Ovary (tissue), 9 donors: ENCODE measurements around the gene FOSL1. TPM values are rescaled to one million over a fixed set of nuclear protein-coding genes. Genes with fewer than 3 reads are reported as not detected.

Source experiments
- DNase-seq, 5 donors: peaks; one replicate each; pipeline ENCODE4 v3.0.0-alpha.2; 2019 to 2020
- H3K27ac ChIP-seq, 2 donors: fragments of 200-600 bp; one replicate each; pipeline versions ENCODE4 v1.5.1 to v1.8.0; 2019 to 2022
- H3K27me3 ChIP-seq: fragments of 200-600 bp; one replicate; pipeline ENCODE4 v1.8.0; 2022
- H3K36me3 ChIP-seq: fragments of 200-600 bp; sonication (generic); one replicate; pipeline ENCODE4 v1.5.1; 2019
- H3K4me1 ChIP-seq: one replicate; pipeline ENCODE4 v1.8.1; 2013; ENCODE audit warnings: mild to moderate bottlenecking, moderate library complexity; ENCODE audit not compliant: insufficient read depth
- H3K4me3 ChIP-seq: fragments of 200-600 bp; sonication (generic); one replicate; pipeline ENCODE4 v1.5.1; 2017
- H3K9me3 ChIP-seq, 2 donors: fragments of 200-600 bp in 1 of 2; sonication (generic) in 1 of 2; one replicate each; pipeline versions ENCODE4 v1.5.1 to v1.8.1; 2013 to 2019; ENCODE audit warnings: mild to moderate bottlenecking in 1 of 2, moderate library complexity in 1 of 2
- EP300 ChIP-seq: sonication (generic); formaldehyde crosslinking; IDR thresholded peaks from one replicate; pipeline ENCODE4 v1.6.1; 2017; ENCODE audit warnings: antibody characterized with exemption
- POLR2A ChIP-seq: fragments of 450-650 bp; IDR thresholded peaks from one replicate; pipeline ENCODE4 v1.6.1; 2017; ENCODE audit warnings: antibody characterized with exemption, mild to moderate bottlenecking, moderate library complexity
- WGBS, 3 donors: extraction: QIAGEN DNeasy Blood & Tissue Kit in 1 of 3; methylation state at CpG; one replicate each; pipeline versions ENCODE4 v1.1.5 to v1.1.7; 2013 to 2017; 5-methylcytosine and 5-hydroxymethylcytosine counted together
- intact Hi-C, 4 donors: fragments of 100-400 bp; cut with DNase I; formaldehyde crosslinking; loops; one replicate each; pipeline versions ENCODE4 v1.11.0 to v1.15.1; 2022 to 2023
- polyA plus RNA-seq, 2 donors: library from polyadenylated mRNA; stranded (reverse); fragments of 200-250 nt in 1 of 2; fragments of 350-450 nt in 1 of 2; fragmentation: Illumina TruSeq in 1 of 2; extraction: RNeasy Lipid Tissue Mini Kit (QIAGEN cat#74804) in 1 of 2; gene quantifications; one replicate each; pipeline ENCODE4 v1.2.3, GENCODE V29; 2013 to 2014
- total RNA-seq, 7 donors: library from RNA; depleted of rRNA in 2 of 7; stranded (reverse); fragments of >200 nt in 2 of 7; fragmentation: NEBNext Ultra II Directional in 3 of 7; extraction: Animal tissue kit (Norgen Biotek cat#: 25700) in 3 of 7; gene quantifications; one replicate each; pipeline versions ENCODE4 v1.1.0 to v1.2.4, GENCODE V29; 2016 to 2023
- TF ChIP-seq, protein P1 (sequence below), 3 donors: fragments of 450-650 bp in 2 of 3; fragments of 200-600 bp in 1 of 3; IDR thresholded peaks; one replicate each; pipeline versions ENCODE4 v1.5.1 to v1.8.0; 2016 to 2022; ENCODE audit warnings: antibody characterized with exemption in 3 of 3, mild to moderate bottlenecking in 1 of 3
- donor health status: DM: no; HTN: no; CAD: no; lungs with moderate emphysema.
- donor health status: DM: no; HTN: no; CAD: no.
- donor health status: Bipolar disorder and iron deficiency.
- donor health status: DM: yes; HTN: yes; CAD: no.
- donor health status: DM: no; HTN: no; CAD: no.
- donor health status: DM: yes; HTN: yes; CAD: no.

Gene FOSL1
- total and polyA plus RNA-seq, 9 donors, result 0.61 to 9.4 (median 1.0) TPM

DNA sequence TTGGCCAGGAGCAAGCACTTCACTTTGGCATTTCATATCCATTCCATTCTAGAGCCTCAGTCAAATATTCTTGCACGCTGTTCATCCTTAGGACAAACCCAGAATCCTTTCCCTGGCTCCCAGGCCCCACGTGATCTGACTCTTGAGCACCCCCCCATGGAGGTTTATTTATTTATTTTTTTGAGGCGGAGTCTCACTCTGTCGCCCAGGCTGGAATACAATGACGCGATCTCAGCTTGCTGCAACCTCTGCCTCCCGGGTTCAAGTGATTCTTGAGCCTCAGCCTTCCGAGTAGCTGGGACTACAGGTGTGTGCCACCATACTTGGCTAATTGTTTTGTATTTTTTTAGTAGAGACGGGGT is 32.4 kb upstream of the FOSL1 start:
- intact Hi-C loops, result no loop called here

DNA sequence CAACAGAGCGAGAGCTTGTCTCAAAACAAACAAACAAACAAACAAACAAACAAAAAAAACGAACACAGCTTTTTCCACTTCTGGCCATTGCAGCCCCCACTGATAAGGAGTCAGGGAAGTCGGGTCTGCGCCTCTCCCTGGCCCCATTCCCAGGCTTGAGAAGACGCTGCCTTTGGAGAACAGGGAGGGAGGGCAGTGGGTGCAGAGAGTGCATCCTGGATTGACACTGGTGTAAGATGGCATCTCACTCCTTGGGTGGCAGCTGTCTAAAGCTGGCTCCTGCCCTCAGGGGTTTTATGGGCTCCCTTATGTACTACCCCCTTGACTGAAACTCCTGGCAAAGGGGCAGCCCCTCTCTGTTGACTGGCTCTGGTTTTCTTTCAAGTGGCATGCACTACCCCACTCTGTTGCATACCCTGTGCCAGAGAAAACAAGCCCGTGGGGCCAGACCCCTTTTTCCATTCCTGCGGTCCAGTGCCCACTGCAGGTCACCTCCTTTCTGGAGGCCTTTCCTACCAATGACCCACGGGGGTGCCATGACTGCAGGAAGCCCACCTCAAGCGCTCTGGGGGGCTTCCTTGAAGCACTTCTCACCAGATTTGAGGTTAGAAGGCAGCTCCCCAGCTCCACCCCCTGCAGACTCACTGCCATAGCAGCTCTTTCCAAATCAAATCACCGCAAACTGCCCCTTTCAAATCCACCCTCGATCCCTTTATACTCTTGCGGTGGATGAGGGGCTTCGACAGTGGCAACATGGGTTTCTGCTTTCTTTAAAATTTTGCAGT is 31.8 kb upstream of the FOSL1 start:
- H3K4me3 ChIP-seq, result no peak overlapping the region
- 45 to 54% (median 54%) methylated on average over 13 of the region's 13 CpGs for WGBS, 3 donors
- H3K27ac ChIP-seq, result no peak overlapping the region
- H3K27me3 ChIP-seq, result no peaks in the 10 kb centered on the region
- TF ChIP-seq, protein P1, sequence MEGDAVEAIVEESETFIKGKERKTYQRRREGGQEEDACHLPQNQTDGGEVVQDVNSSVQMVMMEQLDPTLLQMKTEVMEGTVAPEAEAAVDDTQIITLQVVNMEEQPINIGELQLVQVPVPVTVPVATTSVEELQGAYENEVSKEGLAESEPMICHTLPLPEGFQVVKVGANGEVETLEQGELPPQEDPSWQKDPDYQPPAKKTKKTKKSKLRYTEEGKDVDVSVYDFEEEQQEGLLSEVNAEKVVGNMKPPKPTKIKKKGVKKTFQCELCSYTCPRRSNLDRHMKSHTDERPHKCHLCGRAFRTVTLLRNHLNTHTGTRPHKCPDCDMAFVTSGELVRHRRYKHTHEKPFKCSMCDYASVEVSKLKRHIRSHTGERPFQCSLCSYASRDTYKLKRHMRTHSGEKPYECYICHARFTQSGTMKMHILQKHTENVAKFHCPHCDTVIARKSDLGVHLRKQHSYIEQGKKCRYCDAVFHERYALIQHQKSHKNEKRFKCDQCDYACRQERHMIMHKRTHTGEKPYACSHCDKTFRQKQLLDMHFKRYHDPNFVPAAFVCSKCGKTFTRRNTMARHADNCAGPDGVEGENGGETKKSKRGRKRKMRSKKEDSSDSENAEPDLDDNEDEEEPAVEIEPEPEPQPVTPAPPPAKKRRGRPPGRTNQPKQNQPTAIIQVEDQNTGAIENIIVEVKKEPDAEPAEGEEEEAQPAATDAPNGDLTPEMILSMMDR (IDR thresholded peaks at IDR 0.05), result no peak
- no peak for TF ChIP-seq POLR2A
- TF ChIP-seq EP300, result no peak
- no peaks in the 10 kb centered on the region for H3K36me3 ChIP-seq
- intact Hi-C loops, result no loop called here
- H3K9me3 ChIP-seq, result no peaks in the 10 kb centered on the region
- no peaks in the 10 kb centered on the region for H3K4me1 ChIP-seq
- DNase-seq, result no peak

More for the DNA sequence above, 32.4 kb upstream of the FOSL1 start:
- Histone ChIP-seq H3K4me3 (no peak overlapping the region), H3K27ac (no peak overlapping the region), H3K4me1 (no peaks in the 10 kb centered on the region), H3K9me3 (no peaks in the 10 kb centered on the region), H3K27me3 (no peaks in the 10 kb centered on the region), H3K36me3 (no peaks in the 10 kb centered on the region)
- TF ChIP-seq EP300, result no peak
- TF ChIP-seq, protein P1 (IDR thresholded peaks at IDR 0.05), result no peak
- TF ChIP-seq POLR2A, result no peak
- no peak for DNase-seq
- 32 to 37% (median 33%) methylated on average over 9 of the region's 9 CpGs for WGBS, 3 donors

DNA sequence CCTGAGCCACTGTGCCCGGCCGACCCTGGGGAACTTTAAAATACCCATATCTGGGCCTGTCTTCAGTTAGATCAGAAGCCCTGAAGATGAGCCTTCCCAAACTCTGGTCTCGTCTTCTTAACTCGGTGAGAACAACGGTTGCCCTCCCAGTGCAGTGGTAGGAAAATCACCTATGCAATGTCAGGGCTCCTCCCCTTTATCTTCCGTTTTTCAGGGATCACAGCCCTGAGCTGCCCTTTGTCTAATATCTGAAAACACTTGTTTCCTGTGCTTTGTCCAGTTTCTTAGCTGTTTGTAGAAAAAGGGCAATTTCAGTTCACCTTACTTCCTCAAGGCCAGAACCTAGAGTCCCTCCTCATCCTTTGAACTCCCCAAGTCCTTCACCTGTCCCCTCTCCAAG is 28.5 kb upstream of the FOSL1 start:
- no peaks in the 10 kb centered on the region for H3K4me1 ChIP-seq
- H3K36me3 ChIP-seq, result no peaks in the 10 kb centered on the region
- WGBS, 3 donors, result 69 to 75% (median 70%) methylated on average over 6 of the region's 6 CpGs
- H3K27ac ChIP-seq, result no peak overlapping the region
- no peak for DNase-seq
- H3K27me3 ChIP-seq, result no peaks in the 10 kb centered on the region
- intact Hi-C loops, result no loop called here
- H3K4me3 ChIP-seq, result no peak overlapping the region
- TF ChIP-seq POLR2A, result no peak
- no peak for TF ChIP-seq EP300
- TF ChIP-seq, protein P1 (IDR thresholded peaks at IDR 0.05), result no peak
- H3K9me3 ChIP-seq, result no peaks in the 10 kb centered on the region

- Histone ChIP-seq H3K36me3 (no peaks in the 10 kb centered on the region), H3K9me3 (no peaks in the 10 kb centered on the region), H3K4me3 (no peak overlapping the region), H3K4me1 (no peaks in the 10 kb centered on the region), H3K27me3 (no peaks in the 10 kb centered on the region), H3K27ac (no peak overlapping the region)
- DNase-seq, result no peak
- intact Hi-C loops, result no loop called here
- 43 to 51% (median 46%) methylated on average over 9 of the region's 9 CpGs for WGBS, 3 donors
- no peak for TF ChIP-seq EP300
- no peak for TF ChIP-seq POLR2A
- TF ChIP-seq, protein P1 (IDR thresholded peaks at IDR 0.05), result no peak
Observed at GRCh38 chr11:65927904-65928397, 27.8 kb upstream of the FOSL1 start.
